Gastroesophageal sphincter (tissue), 4 donors: ENCODE data around the gene TRABD2B. TPM values are rescaled to one million over a fixed set of nuclear protein-coding genes. Genes with fewer than 3 reads are reported as not detected.

ENCODE experiments used
- ATAC-seq: fragments of 150-250 bp; one replicate; pipeline ENCODE4 v1.9.1; 2016; ENCODE audit warnings: mild to moderate bottlenecking, moderate library complexity
- H3K27ac ChIP-seq, 4 donors: fragments of 200-600 bp; sonication (generic) in 3 of 4; 1 replicate in 3 of 4; 2 replicates in 1 of 4; pipeline ENCODE4 v1.5.1; 2016 to 2019
- H3K27me3 ChIP-seq: fragments of 200-600 bp; sonication (generic); one replicate; pipeline ENCODE4 v1.5.1; 2019
- H3K36me3 ChIP-seq, 2 donors: fragments of 200-600 bp; sonication (generic); one replicate each; pipeline ENCODE4 v1.5.1; 2019; ENCODE audit warnings: control low read depth in 1 of 2
- H3K4me1 ChIP-seq, 3 donors: fragments of 200-600 bp; sonication (generic); 1 replicate in 2 of 3; 2 replicates in 1 of 3; pipeline ENCODE4 v1.5.1; 2016 to 2019; ENCODE audit warnings: control low read depth in 2 of 3
- H3K4me3 ChIP-seq, 2 donors: fragments of 200-600 bp; sonication (generic); one replicate each; pipeline ENCODE4 v1.5.1; 2019; ENCODE audit warnings: mild to moderate bottlenecking in 1 of 2, moderate library complexity in 1 of 2
- H3K9me3 ChIP-seq, 3 donors: fragments of 200-600 bp; sonication (generic); one replicate each; pipeline ENCODE4 v1.5.1; 2017 to 2019; ENCODE audit warnings: control low read depth in 2 of 3
- EP300 ChIP-seq: sonication (generic); formaldehyde crosslinking; IDR thresholded peaks from one replicate; pipeline ENCODE4 v1.6.1; 2017; ENCODE audit warnings: antibody characterized with exemption, mild to moderate bottlenecking
- POLR2A ChIP-seq, 2 donors: fragments of 450-650 bp; IDR thresholded peaks; one replicate each; pipeline ENCODE4 v1.6.1; 2017; ENCODE audit warnings: antibody characterized with exemption in 2 of 2, mild to moderate bottlenecking in 2 of 2, moderate library complexity in 1 of 2
- POLR2AphosphoS5 ChIP-seq: sonication (generic); formaldehyde crosslinking; IDR thresholded peaks from one replicate; pipeline ENCODE4 v1.6.1; 2017; ENCODE audit warnings: antibody characterized with exemption
- WGBS, 2 donors: methylation state at CpG; one replicate each; pipeline ENCODE4 v1.1.5; 2018; ENCODE audit warnings: low coverage in 1 of 2; 5-methylcytosine and 5-hydroxymethylcytosine counted together
- total RNA-seq, 4 donors: library from RNA; depleted of rRNA; stranded (reverse); fragments of >200 nt; gene quantifications; one replicate each; pipeline ENCODE4 v1.1.0, GENCODE V29; 2016
- TF ChIP-seq, protein P1 (sequence below), 4 experiments: fragments of 200-600 bp in 2 of 4; fragments of 450-650 bp in 2 of 4; sonication (generic) in 1 of 4; IDR thresholded peaks; one replicate each; pipeline ENCODE4 v1.5.1; 2017 to 2019; ENCODE audit warnings: antibody characterized with exemption in 4 of 4, mild to moderate bottlenecking in 2 of 4, moderate library complexity in 2 of 4

Gene TRABD2B
- total RNA-seq, 4 donors from 2014 or later = 2.6 to 6.5 (median 3.4) TPM

DNA sequence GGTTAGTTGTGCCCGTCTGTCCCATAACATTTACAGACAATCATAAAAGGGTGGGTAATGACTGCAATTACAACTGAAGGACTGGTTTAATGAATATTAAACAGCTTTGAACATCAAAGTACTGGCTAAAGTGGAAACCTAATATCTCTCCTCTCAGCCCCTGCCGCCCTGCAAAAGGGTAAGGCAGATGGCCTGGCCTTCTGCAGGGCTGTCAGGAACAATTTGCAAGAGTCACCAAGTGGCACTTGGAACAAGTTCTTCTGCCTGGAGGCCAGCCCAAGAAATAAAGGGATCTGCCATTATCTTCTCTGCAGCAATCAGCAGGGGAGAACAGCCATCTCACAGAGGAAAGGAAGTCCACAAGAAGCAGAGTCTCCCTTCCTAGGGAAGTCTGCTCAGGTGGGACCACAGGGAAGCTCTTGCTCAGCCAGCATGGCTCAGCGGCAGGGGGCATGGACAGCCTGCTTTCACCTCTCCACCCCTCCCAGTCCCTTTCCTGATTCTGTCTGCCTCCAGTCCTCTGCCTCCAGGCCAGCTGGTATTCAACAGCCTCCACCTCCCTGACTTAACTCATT is 96.1 kb downstream of the TRABD2B start:
- Histone ChIP-seq H3K4me3 (no peak overlapping the region), H3K4me1 (no peaks in the 10 kb centered on the region), H3K9me3 (no peaks in the 10 kb centered on the region), H3K27ac (no peak overlapping the region), H3K27me3 (peaks cover 4% of the 10 kb centered on the region), H3K36me3 (no peaks in the 10 kb centered on the region)
- no peak for TF ChIP-seq POLR2AphosphoS5
- TF ChIP-seq, protein P1, sequence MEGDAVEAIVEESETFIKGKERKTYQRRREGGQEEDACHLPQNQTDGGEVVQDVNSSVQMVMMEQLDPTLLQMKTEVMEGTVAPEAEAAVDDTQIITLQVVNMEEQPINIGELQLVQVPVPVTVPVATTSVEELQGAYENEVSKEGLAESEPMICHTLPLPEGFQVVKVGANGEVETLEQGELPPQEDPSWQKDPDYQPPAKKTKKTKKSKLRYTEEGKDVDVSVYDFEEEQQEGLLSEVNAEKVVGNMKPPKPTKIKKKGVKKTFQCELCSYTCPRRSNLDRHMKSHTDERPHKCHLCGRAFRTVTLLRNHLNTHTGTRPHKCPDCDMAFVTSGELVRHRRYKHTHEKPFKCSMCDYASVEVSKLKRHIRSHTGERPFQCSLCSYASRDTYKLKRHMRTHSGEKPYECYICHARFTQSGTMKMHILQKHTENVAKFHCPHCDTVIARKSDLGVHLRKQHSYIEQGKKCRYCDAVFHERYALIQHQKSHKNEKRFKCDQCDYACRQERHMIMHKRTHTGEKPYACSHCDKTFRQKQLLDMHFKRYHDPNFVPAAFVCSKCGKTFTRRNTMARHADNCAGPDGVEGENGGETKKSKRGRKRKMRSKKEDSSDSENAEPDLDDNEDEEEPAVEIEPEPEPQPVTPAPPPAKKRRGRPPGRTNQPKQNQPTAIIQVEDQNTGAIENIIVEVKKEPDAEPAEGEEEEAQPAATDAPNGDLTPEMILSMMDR (IDR thresholded peaks at IDR 0.05) = no peak
- TF ChIP-seq POLR2A (IDR thresholded peaks at IDR 0.05) = no peak
- TF ChIP-seq EP300 = no peak
- ATAC-seq = no peak
- WGBS, 2 donors = 100% methylated on average over 1 of the region's 3 CpGs; no CpG with 5 or more reads in 1 of the 2 donors

DNA sequence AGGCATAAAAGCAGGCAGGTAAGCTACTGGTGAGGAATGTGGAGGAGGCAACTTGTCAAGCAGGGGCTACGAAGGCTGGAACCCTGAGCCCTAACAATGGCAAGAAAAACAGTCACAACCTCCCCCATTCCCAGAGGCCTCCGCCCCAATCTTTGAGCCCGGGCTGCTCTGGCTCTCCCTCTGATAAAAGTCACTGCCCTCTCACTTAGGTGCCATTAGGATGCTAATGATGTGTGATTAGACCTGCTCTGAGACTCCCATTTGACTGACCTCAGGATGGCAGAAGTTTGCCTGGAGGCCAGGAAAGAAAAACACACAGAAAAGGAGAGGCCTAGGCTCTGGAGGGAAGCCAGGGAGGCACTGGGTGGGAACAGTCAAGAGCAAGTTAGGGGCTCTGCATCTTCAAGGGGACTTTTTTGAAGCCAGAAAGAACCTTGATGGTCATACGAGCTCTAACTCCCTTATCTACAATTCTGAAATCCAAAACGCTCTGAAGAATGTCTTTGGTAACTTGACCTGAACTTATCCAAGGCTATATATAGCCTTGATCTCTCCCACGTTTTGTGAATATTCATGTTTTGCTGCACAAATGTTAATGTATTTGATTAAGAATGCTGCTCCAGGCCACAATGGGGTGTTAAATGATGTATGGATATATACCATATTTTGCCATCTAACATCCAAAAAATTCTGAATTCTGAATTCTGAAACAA is 98.9 kb downstream of the TRABD2B start:
- WGBS, 2 donors = 56 to 61% methylated on average over 3 to 5 of the region's 6 CpGs
- H3K4me1 ChIP-seq = no peaks in the 10 kb centered on the region
- no peak for ATAC-seq
- TF ChIP-seq POLR2AphosphoS5 = no peak
- H3K27me3 ChIP-seq = peaks cover 4% of the 10 kb centered on the region
- no peaks in the 10 kb centered on the region for H3K9me3 ChIP-seq
- H3K4me3 ChIP-seq = no peak overlapping the region
- no peaks in the 10 kb centered on the region for H3K36me3 ChIP-seq
- no peak overlapping the region for H3K27ac ChIP-seq

GRCh38 chr1:47895279-47896125 is 101.7 kb downstream of the TRABD2B start:
- ATAC-seq = no peak
- WGBS, 2 donors = 80% methylated on average over 1 of the region's 10 CpGs; no CpG with 5 or more reads in 1 of the 2 donors
- Histone ChIP-seq H3K4me3 (no peak overlapping the region), H3K36me3 (no peaks in the 10 kb centered on the region), H3K4me1 (peaks cover 0 to 14% (median under 1%) of the 10 kb centered on the region in 3 donors), H3K27ac (no peak overlapping the region), H3K27me3 (no peaks in the 10 kb centered on the region), H3K9me3 (no peaks in the 10 kb centered on the region)
- no peak for TF ChIP-seq POLR2A (IDR thresholded peaks at IDR 0.05)
- TF ChIP-seq, protein P1 (IDR thresholded peaks at IDR 0.05) = no peak
- no peak for TF ChIP-seq POLR2AphosphoS5
- TF ChIP-seq EP300 = no peak

GRCh38 chr1:47894410-47895278 is 102.5 kb downstream of the TRABD2B start:
- no peaks in the 10 kb centered on the region for H3K27me3 ChIP-seq
- no peak overlapping the region for H3K27ac ChIP-seq
- H3K9me3 ChIP-seq = no peaks in the 10 kb centered on the region
- peaks cover 0 to 18% (median 5%) of the 10 kb centered on the region in 3 donors for H3K4me1 ChIP-seq
- H3K36me3 ChIP-seq = no peaks in the 10 kb centered on the region
- 60 to 86% methylated on average over 5 to 7 of the region's 11 CpGs for WGBS, 2 donors
- no peak for ATAC-seq
- TF ChIP-seq, protein P1 (IDR thresholded peaks at IDR 0.05) = no peak
- no peak for TF ChIP-seq POLR2A (IDR thresholded peaks at IDR 0.05)
- no peak for TF ChIP-seq EP300
- TF ChIP-seq POLR2AphosphoS5 = no peak
- H3K4me3 ChIP-seq = no peak overlapping the region

- H3K4me3 ChIP-seq = no peak overlapping the region
- no peak for ATAC-seq
- TF ChIP-seq POLR2A (IDR thresholded peaks at IDR 0.05) (no peak), EP300 (no peak), POLR2AphosphoS5 (no peak)
- TF ChIP-seq, protein P1 (IDR thresholded peaks at IDR 0.05) = no peak
- no peaks in the 10 kb centered on the region for H3K9me3 ChIP-seq
- no peak overlapping the region for H3K27ac ChIP-seq
- peaks cover 0 to 18% (median 5%) of the 10 kb centered on the region in 3 donors for H3K4me1 ChIP-seq
- 83 to 100% methylated on average over 2 to 3 of the region's 4 CpGs for WGBS, 2 donors
- H3K27me3 ChIP-seq = no peaks in the 10 kb centered on the region
- H3K36me3 ChIP-seq = no peaks in the 10 kb centered on the region
Measured at GRCh38 chr1:47893412-47893811, 103.8 kb downstream of the TRABD2B start.
